Stimulated activated CD4-positive, alpha-beta T cell treated with anti-CD3 and anti-CD28 coated beads, TNF-alpha, amount 100 ng/mL, for 4 hours (primary cell): ENCODE data around the gene RETREG1.

Experiments used
- DNase-seq, 3 experiments: peaks; one replicate each; pipeline ENCODE4 v3.0.0-alpha.2; 2020; ENCODE audit warnings: low read depth in 3 of 3

Gene RETREG1

GRCh38 chr5:16580382-16580781, 36.4 kb downstream of the RETREG1 start:
- no peak for DNase-seq

- no peak for DNase-seq
Observed at GRCh38 chr5:16579142-16579847, 37.5 kb downstream of the RETREG1 start.

GRCh38 chr5:16578474-16578883, 38.3 kb downstream of the RETREG1 start:
- DNase-seq: no peak

- DNase-seq: no peak
Observed at GRCh38 chr5:16577677-16578076, 39.1 kb downstream of the RETREG1 start.

- no peak for DNase-seq
Observed at GRCh38 chr5:16574789-16575721, 41.7 kb downstream of the RETREG1 start.

- no peak for DNase-seq
Observed at GRCh38 chr5:16573401-16573800, 43.4 kb downstream of the RETREG1 start.

GRCh38 chr5:16572289-16573015, 44.3 kb downstream of the RETREG1 start:
- no peak for DNase-seq

- no peak for DNase-seq
Observed at GRCh38 chr5:16571016-16571415, 45.8 kb downstream of the RETREG1 start.

- no peak for DNase-seq
Observed at GRCh38 chr5:16570121-16570815, 46.5 kb downstream of the RETREG1 start.

- DNase-seq: no peak
Observed at GRCh38 chr5:16568875-16569580, 47.8 kb downstream of the RETREG1 start.

- no peak for DNase-seq
Observed at GRCh38 chr5:16567365-16567764, 49.4 kb downstream of the RETREG1 start.

- no peak for DNase-seq
Observed at GRCh38 chr5:16565118-16565517, 51.7 kb downstream of the RETREG1 start.

- no peak for DNase-seq
Observed at GRCh38 chr5:16564248-16564867, 52.4 kb downstream of the RETREG1 start.

GRCh38 chr5:16563686-16564085, 53.1 kb downstream of the RETREG1 start:
- DNase-seq: no peak

- DNase-seq: no peak
Observed at GRCh38 chr5:16561660-16562059, 55.1 kb downstream of the RETREG1 start.

GRCh38 chr5:16559702-16560101, 57.1 kb downstream of the RETREG1 start:
- DNase-seq: no peak

- no peak for DNase-seq
Observed at GRCh38 chr5:16558984-16559629, 57.7 kb downstream of the RETREG1 start.

- no peak for DNase-seq
Observed at GRCh38 chr5:16557477-16557876, 59.3 kb downstream of the RETREG1 start.

- DNase-seq: no peak
Observed at GRCh38 chr5:16554110-16554509, 62.7 kb downstream of the RETREG1 start.
